ENCODE results near the gene PHACTR3.

PHACTR3 gene

GRCh38 chr20:59778615-59779200 is 174.4 kb downstream of the PHACTR3 start:
- DNase-seq (ENCODE audit: low read depth), result no peak
- no peak overlapping the region for H3K4me3 ChIP-seq (ENCODE audit: low read depth, low read length)

GRCh38 chr20:59779656-59780380 is 175.5 kb downstream of the PHACTR3 start:
- no peak for DNase-seq (ENCODE audit: low read depth)
- no peak overlapping the region for H3K4me3 ChIP-seq (ENCODE audit: low read depth, low read length)

- H3K4me3 ChIP-seq (ENCODE audit: low read depth, low read length), result no peak overlapping the region
- no peak for DNase-seq (ENCODE audit: low read depth)
Observed at GRCh38 chr20:59780494-59781185, 176.3 kb downstream of the PHACTR3 start.

- DNase-seq (ENCODE audit: low read depth), result no peak
- no peak overlapping the region for H3K4me3 ChIP-seq (ENCODE audit: low read depth, low read length)
Observed at GRCh38 chr20:59781226-59781625, 176.9 kb downstream of the PHACTR3 start.

GRCh38 chr20:59782986-59783640 is 178.8 kb downstream of the PHACTR3 start:
- no peak overlapping the region for H3K4me3 ChIP-seq (ENCODE audit: low read depth, low read length)
- DNase-seq (ENCODE audit: low read depth), result no peak

- no peak for DNase-seq (ENCODE audit: low read depth)
- no peak overlapping the region for H3K4me3 ChIP-seq (ENCODE audit: low read depth, low read length)
Observed at GRCh38 chr20:59783641-59784010, 179.3 kb downstream of the PHACTR3 start.

- no peak for DNase-seq (ENCODE audit: low read depth)
Observed at GRCh38 chr20:59784365-59784764, 180.0 kb downstream of the PHACTR3 start.

GRCh38 chr20:59784791-59785668 is 180.7 kb downstream of the PHACTR3 start:
- DNase-seq (ENCODE audit: low read depth), result no peak
- no peak overlapping the region for H3K4me3 ChIP-seq (ENCODE audit: low read depth, low read length)

More at GRCh38 chr20:59784365-59784764, 180.0 kb downstream of the PHACTR3 start:
- H3K4me3 ChIP-seq (ENCODE audit: low read depth, low read length), result no peak overlapping the region

GRCh38 chr20:59785669-59785959 is 181.3 kb downstream of the PHACTR3 start:
- H3K4me3 ChIP-seq (ENCODE audit: low read depth, low read length), result no peak overlapping the region
- DNase-seq (ENCODE audit: low read depth), result no peak

GRCh38 chr20:59785986-59786795 is 181.9 kb downstream of the PHACTR3 start:
- DNase-seq (ENCODE audit: low read depth), result no peak
- H3K4me3 ChIP-seq (ENCODE audit: low read depth, low read length), result no peak overlapping the region

GRCh38 chr20:59786801-59787537 is 182.6 kb downstream of the PHACTR3 start:
- DNase-seq (ENCODE audit: low read depth), result no peak
- H3K4me3 ChIP-seq (ENCODE audit: low read depth, low read length), result no peak overlapping the region

GRCh38 chr20:59787538-59787890 is 183.2 kb downstream of the PHACTR3 start:
- DNase-seq (ENCODE audit: low read depth), result no peak
- no peak overlapping the region for H3K4me3 ChIP-seq (ENCODE audit: low read depth, low read length)

- no peak overlapping the region for H3K4me3 ChIP-seq (ENCODE audit: low read depth, low read length)
- DNase-seq (ENCODE audit: low read depth), result no peak
Observed at GRCh38 chr20:59788196-59788735, 183.9 kb downstream of the PHACTR3 start.

- no peak overlapping the region for H3K4me3 ChIP-seq (ENCODE audit: low read depth, low read length)
- DNase-seq (ENCODE audit: low read depth), result no peak
Observed at GRCh38 chr20:59788811-59789397, 184.6 kb downstream of the PHACTR3 start.

- no peak overlapping the region for H3K4me3 ChIP-seq (ENCODE audit: low read depth, low read length)
- DNase-seq (ENCODE audit: low read depth), result no peak
Observed at GRCh38 chr20:59789686-59790085, 185.3 kb downstream of the PHACTR3 start.

- H3K4me3 ChIP-seq (ENCODE audit: low read depth, low read length), result no peak overlapping the region
- DNase-seq (ENCODE audit: low read depth), result no peak
Observed at GRCh38 chr20:59790346-59790745, 186.0 kb downstream of the PHACTR3 start.

GRCh38 chr20:59792300-59792699 is 188.0 kb downstream of the PHACTR3 start:
- no peak overlapping the region for H3K4me3 ChIP-seq (ENCODE audit: low read depth, low read length)
- no peak for DNase-seq (ENCODE audit: low read depth)

- no peak overlapping the region for H3K4me3 ChIP-seq (ENCODE audit: low read depth, low read length)
- DNase-seq (ENCODE audit: low read depth), result no peak
Observed at GRCh38 chr20:59794555-59794954, 190.2 kb downstream of the PHACTR3 start.
